AG09319 (cell line): Measurements from ENCODE around the gene PCBP2.
"Not testable (repeated sequence)": the region's sequence is repeated elsewhere in the genome, so short reads cannot be mapped to it uniquely, and the experiment has no call there.

Experiments
- DNase-seq: peaks from one replicate; pipeline ENCODE4 v3.0.0-alpha.2; 2010; ENCODE audit warnings: low read depth; ENCODE audit errors: extremely low read depth
- CTCF ChIP-seq: IDR thresholded peaks from 2 replicates; pipeline ENCODE4 v1.5.1; 2011; ENCODE audit warnings: low read depth, mild to moderate bottlenecking, inconsistent platforms, low read length, moderate library complexity

The PCBP2 gene

GRCh38 chr12:53418221-53418620, 33.7 kb upstream of the PCBP2 start:
- no peak for TF ChIP-seq CTCF
- no peak for DNase-seq

GRCh38 chr12:53419756-53420155, 32.1 kb upstream of the PCBP2 start:
- no peak for DNase-seq
- no peak for TF ChIP-seq CTCF

- DNase-seq, result not testable (repeated sequence)
These were observed 29.7 kb upstream of the PCBP2 start for GRCh38 chr12:53422247-53422646.

GRCh38 chr12:53423597-53423996, 28.3 kb upstream of the PCBP2 start, which contains the start of gene AMHR2:
Gene AMHR2 (plus strand): TSS chr12:53423855. CDS start chr12:53423935, 80 bp downstream.
- DNase-seq, result no peak
- no peak for TF ChIP-seq CTCF

GRCh38 chr12:53424626-53425514, 27.0 kb upstream of the PCBP2 start:
- DNase-seq, result no peak
- no peak for TF ChIP-seq CTCF

- TF ChIP-seq CTCF, result no peak
These were observed 26.3 kb upstream of the PCBP2 start for GRCh38 chr12:53425515-53426150.

GRCh38 chr12:53427905-53428594, 23.9 kb upstream of the PCBP2 start:
- DNase-seq, result peak; percentile 18
- TF ChIP-seq CTCF, result no peak

More at GRCh38 chr12:53425515-53426150, 26.3 kb upstream of the PCBP2 start:
- DNase-seq, result no peak
